ENCODE measurements around the gene ARID3C.

Gene ARID3C

DNA sequence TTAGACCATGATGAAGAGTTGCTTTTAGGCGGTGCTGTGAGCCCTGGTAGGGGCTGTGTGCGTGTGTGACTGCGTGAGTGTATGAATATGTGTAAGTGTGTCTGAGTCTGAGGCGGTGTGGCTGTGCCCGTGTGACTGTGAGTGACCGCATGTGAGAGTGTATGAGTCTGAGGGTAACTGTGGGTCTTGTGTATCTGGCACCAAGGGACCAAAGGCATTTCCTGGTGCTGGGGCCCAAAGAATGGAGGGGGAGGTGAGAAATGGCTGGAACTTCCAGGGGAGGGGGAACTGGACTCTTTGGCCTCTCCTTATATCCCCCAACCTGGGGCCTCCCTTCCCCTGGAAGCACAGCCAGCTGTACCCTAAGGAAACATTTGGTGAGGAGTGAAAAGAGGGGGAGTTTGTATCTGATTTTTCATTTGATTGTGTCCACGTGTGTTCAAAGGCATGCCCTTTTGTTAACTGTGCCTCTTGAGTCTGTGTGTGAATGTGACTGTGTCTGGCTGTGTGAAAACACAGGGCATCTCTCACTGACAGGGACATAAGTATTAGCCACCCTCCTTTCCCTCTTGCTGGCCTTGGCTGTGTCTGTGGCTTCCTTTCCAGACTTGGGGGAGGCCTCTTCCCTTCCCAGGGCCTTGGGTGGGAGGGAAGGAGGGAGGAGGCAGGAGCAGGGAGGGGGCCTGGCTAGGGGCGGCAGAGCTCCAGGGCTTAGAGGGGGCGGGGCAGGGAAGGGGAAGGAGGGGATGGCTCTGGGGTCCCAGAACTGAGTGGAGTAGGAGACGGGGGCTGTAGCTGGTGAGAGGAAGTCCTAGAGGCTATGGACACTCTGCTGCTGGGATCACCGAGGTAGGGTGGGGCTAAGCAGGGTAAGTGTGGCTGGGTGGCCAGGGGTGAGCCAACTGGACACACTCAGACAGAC lies 24.5 kb upstream of the ARID3C start:
- Histone ChIP-seq H3K27ac (ENCODE audit: extremely low read depth, low read depth, low read length) (peak overlapping the region; percentile 21; the same call in 1 of the 2 replicates), H3K4me1 (ENCODE audit: control insufficient read depth, insufficient read depth, low read length) (peaks cover 6% of the 10 kb centered on the region), H3K4me3 (ENCODE audit: low read depth, low read length) (no peak overlapping the region), H3K9me3 (ENCODE audit: control insufficient read depth, insufficient read depth, low read depth, low read length) (no peaks in the 10 kb centered on the region), H3K36me3 (ENCODE audit: control insufficient read depth in 2 of 2, insufficient read depth in 1 of 2, low read length in 2 of 2) (peaks cover 0 to 28% of the 10 kb centered on the region in 2 experiments; a peak in 2 of 3 replicates)
- TF ChIP-seq KLF9 (tag by site-specific recombination; IDR thresholded peaks at IDR 0.05; ENCODE audit: low read depth) (0 out of 2 replicates have a peak, but pooled peaks have one; percentile 18), SP2 (tag by site-specific recombination; IDR thresholded peaks at IDR 0.05) (peak; percentile 21), ZNF561 (tag by site-specific recombination; IDR thresholded peaks at IDR 0.05; ENCODE audit: borderline replicate concordance) (no peak), ZNF341 (tag by site-specific recombination; IDR thresholded peaks at IDR 0.05; ENCODE audit: low read depth) (peak; percentile 82), ZNF558 (tag by site-specific recombination; IDR thresholded peaks at IDR 0.05) (no peak)
- TF ChIP-seq, protein P1, sequence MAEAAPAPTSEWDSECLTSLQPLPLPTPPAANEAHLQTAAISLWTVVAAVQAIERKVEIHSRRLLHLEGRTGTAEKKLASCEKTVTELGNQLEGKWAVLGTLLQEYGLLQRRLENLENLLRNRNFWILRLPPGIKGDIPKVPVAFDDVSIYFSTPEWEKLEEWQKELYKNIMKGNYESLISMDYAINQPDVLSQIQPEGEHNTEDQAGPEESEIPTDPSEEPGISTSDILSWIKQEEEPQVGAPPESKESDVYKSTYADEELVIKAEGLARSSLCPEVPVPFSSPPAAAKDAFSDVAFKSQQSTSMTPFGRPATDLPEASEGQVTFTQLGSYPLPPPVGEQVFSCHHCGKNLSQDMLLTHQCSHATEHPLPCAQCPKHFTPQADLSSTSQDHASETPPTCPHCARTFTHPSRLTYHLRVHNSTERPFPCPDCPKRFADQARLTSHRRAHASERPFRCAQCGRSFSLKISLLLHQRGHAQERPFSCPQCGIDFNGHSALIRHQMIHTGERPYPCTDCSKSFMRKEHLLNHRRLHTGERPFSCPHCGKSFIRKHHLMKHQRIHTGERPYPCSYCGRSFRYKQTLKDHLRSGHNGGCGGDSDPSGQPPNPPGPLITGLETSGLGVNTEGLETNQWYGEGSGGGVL (tag by site-specific recombination; IDR thresholded peaks at IDR 0.05), result peak; percentile 7; the same call in 1 of the 2 replicates
- ChIA-PET POLR2A (interaction anchor here (0.7 to 2.8 kb wide), 4 partner anchors 7 to 16 kb away, joined by 3 to 21 read pairs (median 8); partner anchors contain the start of genes GALT and SIGMAR1), CTCF (interaction anchor here (1.1 to 13.3 kb wide), 2 partner anchors 10 to 18 kb away, joined by 4 to 125 read pairs; partner anchors contain the start of gene SIGMAR1)

DNA sequence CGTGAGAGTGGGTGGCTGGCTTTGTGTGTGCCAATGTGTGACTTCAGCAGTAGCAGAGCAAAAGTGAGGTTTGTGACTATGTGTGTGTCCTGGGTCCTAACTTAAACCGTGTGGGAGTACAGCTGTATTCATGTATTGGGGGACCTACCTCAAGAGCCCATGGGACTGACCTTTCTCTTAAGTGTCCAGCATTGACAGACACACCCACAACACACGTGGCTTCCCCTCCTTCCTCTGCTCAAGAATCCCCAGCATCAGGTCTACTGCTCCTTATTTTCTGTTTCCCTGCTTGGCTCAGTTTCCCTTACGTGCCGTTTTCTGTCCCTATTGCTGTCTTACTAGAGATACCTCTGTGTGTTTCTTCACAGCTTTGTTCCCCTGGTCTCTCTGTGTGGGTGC lies 23.7 kb upstream of the ARID3C start:
- H3K4me3 ChIP-seq (ENCODE audit: low read depth, low read length), result peak overlapping the region; percentile 34; the same call in 1 of the 2 replicates
- peaks cover 0 to 36% of the 10 kb centered on the region in 2 experiments; a peak in 2 of 3 replicates for H3K36me3 ChIP-seq (ENCODE audit: control insufficient read depth in 2 of 2, insufficient read depth in 1 of 2, low read length in 2 of 2)
- no peak overlapping the region; the same call in 1 of the 2 replicates for H3K27ac ChIP-seq (ENCODE audit: extremely low read depth, low read depth, low read length)
- TF ChIP-seq ZNF830 (tag by site-specific recombination; IDR thresholded peaks at IDR 0.05; ENCODE audit: low read depth), result no peak
- TF ChIP-seq, protein P2, sequence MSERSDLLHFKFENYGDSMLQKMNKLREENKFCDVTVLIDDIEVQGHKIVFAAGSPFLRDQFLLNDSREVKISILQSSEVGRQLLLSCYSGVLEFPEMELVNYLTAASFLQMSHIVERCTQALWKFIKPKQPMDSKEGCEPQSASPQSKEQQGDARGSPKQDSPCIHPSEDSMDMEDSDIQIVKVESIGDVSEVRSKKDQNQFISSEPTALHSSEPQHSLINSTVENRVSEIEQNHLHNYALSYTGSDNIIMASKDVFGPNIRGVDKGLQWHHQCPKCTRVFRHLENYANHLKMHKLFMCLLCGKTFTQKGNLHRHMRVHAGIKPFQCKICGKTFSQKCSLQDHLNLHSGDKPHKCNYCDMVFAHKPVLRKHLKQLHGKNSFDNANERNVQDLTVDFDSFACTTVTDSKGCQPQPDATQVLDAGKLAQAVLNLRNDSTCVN (tag by site-specific recombination; optimal IDR thresholded peaks at IDR 0.05), result peak; percentile 10
- TF ChIP-seq, protein P3, sequence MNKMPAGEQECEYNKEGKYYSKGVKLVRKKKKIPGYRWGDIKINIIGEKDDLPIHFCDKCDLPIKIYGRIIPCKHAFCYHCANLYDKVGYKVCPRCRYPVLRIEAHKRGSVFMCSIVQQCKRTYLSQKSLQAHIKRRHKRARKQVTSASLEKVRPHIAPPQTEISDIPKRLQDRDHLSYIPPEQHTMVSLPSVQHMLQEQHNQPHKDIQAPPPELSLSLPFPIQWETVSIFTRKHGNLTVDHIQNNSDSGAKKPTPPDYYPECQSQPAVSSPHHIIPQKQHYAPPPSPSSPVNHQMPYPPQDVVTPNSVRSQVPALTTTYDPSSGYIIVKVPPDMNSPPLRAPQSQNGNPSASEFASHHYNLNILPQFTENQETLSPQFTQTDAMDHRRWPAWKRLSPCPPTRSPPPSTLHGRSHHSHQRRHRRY (tag by site-specific recombination; IDR thresholded peaks at IDR 0.05), result no peak
- CTCF ChIA-PET, result interaction anchor here (0.5 to 13.3 kb wide), 3 partner anchors 17 to 44 kb away, joined by 3 to 125 read pairs (median 3); partner anchors contain the start of gene SIGMAR1
- peaks cover 6% of the 10 kb centered on the region for H3K4me1 ChIP-seq (ENCODE audit: control insufficient read depth, insufficient read depth, low read length)
- no peaks in the 10 kb centered on the region for H3K9me3 ChIP-seq (ENCODE audit: control insufficient read depth, insufficient read depth, low read depth, low read length)
- POLR2A ChIA-PET, result interaction anchor here (0.6 to 2.8 kb wide), 4 partner anchors 8 to 417 kb away, joined by 5 to 21 read pairs (median 11); partner anchors contain the start of gene SIGMAR1

DNA sequence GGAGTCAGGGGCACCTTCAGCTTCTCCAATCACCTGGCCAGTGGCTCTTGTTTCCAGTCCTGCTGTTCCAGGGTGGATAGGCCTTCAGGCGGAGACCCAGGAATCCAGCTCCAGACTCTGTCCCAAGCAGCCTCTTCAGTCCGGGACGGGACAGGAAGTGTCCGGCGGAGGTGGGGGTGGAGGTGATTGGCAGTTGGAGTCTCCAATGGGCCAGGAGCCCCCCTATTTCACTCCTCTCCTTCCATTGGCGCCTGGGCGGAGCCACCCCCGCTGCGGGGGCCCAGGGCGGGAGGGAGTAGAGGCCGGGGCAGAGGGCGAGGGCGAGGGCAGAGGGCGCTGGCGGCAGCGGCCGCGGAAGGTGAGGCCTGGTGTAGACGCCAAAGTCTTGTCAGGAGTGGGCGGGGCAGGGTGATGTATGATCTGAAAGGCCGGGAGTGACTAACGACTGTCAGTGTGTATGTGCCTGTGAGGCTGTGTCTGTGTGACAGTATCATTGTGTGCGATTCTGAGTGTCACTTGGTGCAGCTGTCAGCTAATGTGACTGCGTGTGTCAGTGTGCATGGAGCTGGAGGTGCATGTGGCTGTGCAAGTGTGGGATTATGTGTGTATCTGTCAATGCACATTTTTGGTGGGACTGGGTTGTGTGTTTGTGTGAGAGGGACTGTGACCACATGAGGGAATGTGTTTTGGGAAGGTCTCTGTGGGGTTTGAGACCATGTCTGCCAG lies 23.2 kb upstream of the ARID3C start, which contains the start of gene IL11RA:
IL11RA (plus strand) TSS at position 310 of the 726 bp plus-strand sequence. CDS start 3,033 bp downstream, outside the sequence.
- peak within 1 kb of the TSS; percentile 34 for H3K4me3 ChIP-seq (ENCODE audit: low read depth, low read length)
- ChIA-PET CTCF (interaction anchor here (0.5 to 13.3 kb wide), 4 partner anchors 17 to 45 kb away, joined by 3 to 125 read pairs (median 4); partner anchors contain the start of gene SIGMAR1), POLR2A (interaction anchor here (0.6 to 2.8 kb wide), 7 partner anchors 8 to 418 kb away, joined by 3 to 21 read pairs (median 5); partner anchors contain the start of genes DCTN3 and SIGMAR1)
- peaks cover 0 to 40% of the 10 kb centered on the region in 2 experiments; a peak in 2 of 3 replicates for H3K36me3 ChIP-seq (ENCODE audit: control insufficient read depth in 2 of 2, insufficient read depth in 1 of 2, low read length in 2 of 2)
- no peaks in the 10 kb centered on the region for H3K9me3 ChIP-seq (ENCODE audit: control insufficient read depth, insufficient read depth, low read depth, low read length)
- H3K27ac ChIP-seq (ENCODE audit: extremely low read depth, low read depth, low read length), result peak within 1 kb of the TSS; percentile 29; the same call in 1 of the 2 replicates
- H3K4me1 ChIP-seq (ENCODE audit: control insufficient read depth, insufficient read depth, low read length), result peaks cover 6% of the 10 kb centered on the region
- no peak for TF ChIP-seq ZNF791 (tag by site-specific recombination; IDR thresholded peaks at IDR 0.05)
- TF ChIP-seq ZEB2 (tag by site-specific recombination; IDR thresholded peaks at IDR 0.05), result peak; percentile 42; the same call in 1 of the 2 replicates
- no peak for TF ChIP-seq YY2 (tag by site-specific recombination; IDR thresholded peaks at IDR 0.05)
- TF ChIP-seq, protein P4, sequence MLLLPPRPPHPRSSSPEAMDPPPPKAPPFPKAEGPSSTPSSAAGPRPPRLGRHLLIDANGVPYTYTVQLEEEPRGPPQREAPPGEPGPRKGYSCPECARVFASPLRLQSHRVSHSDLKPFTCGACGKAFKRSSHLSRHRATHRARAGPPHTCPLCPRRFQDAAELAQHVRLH (tag by site-specific recombination; IDR thresholded peaks at IDR 0.05), result no peak
- TF ChIP-seq ZNF341 (tag by site-specific recombination; IDR thresholded peaks at IDR 0.05; ENCODE audit: low read depth), result peak; percentile 36; the same call in 1 of the 2 replicates
- TF ChIP-seq ZNF843 (tag by site-specific recombination; IDR thresholded peaks at IDR 0.05), result peak; percentile 52
- TF ChIP-seq ZNF354C (tag by site-specific recombination; IDR thresholded peaks at IDR 0.05; ENCODE audit: borderline replicate concordance, low read depth), result no peak
- TF ChIP-seq MZF1 (tag by site-specific recombination; IDR thresholded peaks at IDR 0.05; ENCODE audit: borderline replicate concordance), result no peak
- TF ChIP-seq ZFP69B (tag by site-specific recombination; IDR thresholded peaks at IDR 0.05), result no peak
- peak; percentile 84; the same call in 1 of the 2 replicates for TF ChIP-seq ZNF394 (tag by site-specific recombination; IDR thresholded peaks at IDR 0.05; ENCODE audit: borderline replicate concordance)
- TF ChIP-seq ZNF707 (tag by site-specific recombination; IDR thresholded peaks at IDR 0.05), result no peak
- no peak for TF ChIP-seq ZNF175 (tag by site-specific recombination; IDR thresholded peaks at IDR 0.05)
- no peak for TF ChIP-seq ZNF626 (tag by site-specific recombination; IDR thresholded peaks at IDR 0.05)
- no peak for TF ChIP-seq ZNF311 (tag by site-specific recombination; IDR thresholded peaks at IDR 0.05; ENCODE audit: borderline replicate concordance)
